GM21447 (cell line): ENCODE data around the gene RPL41.
"Not testable (repeated sequence)": the region's sequence is repeated elsewhere in the genome, so short reads cannot be mapped to it uniquely, and the experiment has no call there.

Source experiments
- ATAC-seq: cut with Tn5 transposase; IDR thresholded peaks from one replicate; pipeline ENCODE4 v1.9.1; 2021; ENCODE audit not compliant: unreplicated experiment

The RPL41 gene

GRCh38 chr12:56102683-56103065, 13.8 kb upstream of the RPL41 start:
- no peak for ATAC-seq

- no peak for ATAC-seq
These were observed 13.2 kb upstream of the RPL41 start for GRCh38 chr12:56103066-56103711.

- no peak for ATAC-seq
These were observed 12.7 kb upstream of the RPL41 start for GRCh38 chr12:56103823-56104108.

- ATAC-seq: peak; percentile 90
These were observed 12.2 kb upstream of the RPL41 start, which contains the start of gene PA2G4 for GRCh38 chr12:56104109-56104814. TSS of gene PA2G4 (plus strand) at chr12:56104559. CDS start at chr12:56104738, 179 bp downstream.

GRCh38 chr12:56104815-56105608, 11.4 kb upstream of the RPL41 start:
- peak; percentile 20 for ATAC-seq

- no peak for ATAC-seq
These were observed 10.9 kb upstream of the RPL41 start for GRCh38 chr12:56105609-56105902.

- ATAC-seq: no peak
These were observed 9.2 kb upstream of the RPL41 start for GRCh38 chr12:56107242-56107641.

- no peak for ATAC-seq
These were observed 5.9 kb upstream of the RPL41 start for GRCh38 chr12:56110571-56110970.

GRCh38 chr12:56114084-56114483, 2.3 kb upstream of the RPL41 start:
- ATAC-seq: no peak

- ATAC-seq: no peak
These were observed 1.1 kb upstream of the RPL41 start for GRCh38 chr12:56115329-56115728.

GRCh38 chr12:56117082-56117706, 761 bp downstream of the RPL41 start:
- ATAC-seq: not testable (repeated sequence)

- ATAC-seq: peak; percentile 73
These were observed 1.6 kb downstream of the RPL41 start, which contains the start of gene ZC3H10 for GRCh38 chr12:56117778-56118687. TSS of gene ZC3H10 (plus strand) at chr12:56118266. CDS start at chr12:56120563, 2,297 bp downstream.

- no peak for ATAC-seq
These were observed 2.4 kb downstream of the RPL41 start for GRCh38 chr12:56118688-56119357.

GRCh38 chr12:56119361-56119796, 2.9 kb downstream of the RPL41 start:
- ATAC-seq: no peak

- ATAC-seq: no peak
These were observed 3.9 kb downstream of the RPL41 start for GRCh38 chr12:56120158-56120846.

- no peak for ATAC-seq
These were observed 4.9 kb downstream of the RPL41 start for GRCh38 chr12:56121204-56121870.

- ATAC-seq: no peak
These were observed 6.2 kb downstream of the RPL41 start for GRCh38 chr12:56122637-56123036.

- ATAC-seq: no peak
These were observed 7.7 kb downstream of the RPL41 start for GRCh38 chr12:56124133-56124532.

- ATAC-seq: no peak
These were observed 10.4 kb downstream of the RPL41 start for GRCh38 chr12:56126732-56127239.
